ENCODE data around the gene PLAGL2.

DNA sequence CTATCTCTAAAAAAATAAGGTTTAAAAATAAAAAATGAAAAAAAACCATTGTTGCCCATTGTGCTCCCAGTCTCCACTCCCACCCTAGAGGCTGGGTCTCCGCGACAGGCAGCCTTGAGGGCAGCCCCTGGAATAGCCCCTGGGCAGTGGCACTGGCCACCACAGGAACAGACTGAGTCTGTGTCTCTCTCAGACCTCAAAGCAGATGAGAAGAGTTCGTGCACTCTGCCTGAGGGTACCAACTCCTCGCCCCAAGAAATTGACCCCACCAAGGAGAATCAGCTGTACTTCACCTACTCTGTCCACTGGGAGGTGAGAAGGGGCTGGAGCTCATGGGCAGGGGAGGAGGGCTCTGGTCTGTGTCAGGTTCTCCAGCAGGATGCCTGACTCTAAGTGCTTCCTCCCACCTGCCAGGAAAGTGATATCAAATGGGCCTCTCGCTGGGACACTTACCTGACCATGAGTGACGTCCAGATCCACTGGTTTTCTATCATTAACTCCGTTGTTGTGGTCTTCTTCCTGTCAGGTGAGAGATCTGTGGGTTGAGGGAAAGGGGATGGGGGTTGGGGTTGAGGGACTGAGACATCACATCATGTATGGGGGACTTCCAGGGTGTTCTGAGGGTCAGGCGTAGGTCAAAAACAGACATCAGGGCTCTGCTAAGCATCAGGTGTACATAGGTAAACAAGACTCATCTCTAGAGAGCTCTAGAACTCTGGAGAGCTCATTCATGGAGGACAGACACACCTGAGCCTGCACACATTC lies 62.5 kb downstream of the PLAGL2 start:
- TF ChIP-seq EZH2 (IDR thresholded peaks at IDR 0.05; ENCODE audit: borderline replicate concordance), result no peak
- no peak for TF ChIP-seq CTCF (IDR thresholded peaks at IDR 0.05; ENCODE audit: poor library complexity)
- no peak for TF ChIP-seq EZH2phosphoT487 (IDR thresholded peaks at IDR 0.05; ENCODE audit: low read depth, severe bottlenecking, unreplicated experiment)
